RCC 7860 (cell line): ENCODE measurements around the gene HBZ.
"Not testable (repeated sequence)": the region's sequence is repeated elsewhere in the genome, so short reads cannot be mapped to it uniquely, and the experiment has no call there.

Source experiments
- DNase-seq: peaks from one replicate; pipeline ENCODE4 v3.0.0-alpha.2; 2015; ENCODE audit warnings: low spot score
- FAIRE-seq: peaks from 2 replicates; lab custom pipeline; 2012; peaks lifted over from hg19 to GRCh38; lab: Jason Lieb, UNC

HBZ gene

GRCh38 chr16:152141-153128, at the start of gene HBZ:
HBZ (plus strand) TSS chr16:152644; CDS start chr16:152910, 266 bp downstream.
- DNase-seq (no peak), FAIRE-seq (no peak)

GRCh38 chr16:104355-104754, 48.1 kb upstream of the HBZ start:
- FAIRE-seq: no peak
- no peak for DNase-seq

GRCh38 chr16:104928-105327, 47.5 kb upstream of the HBZ start:
- FAIRE-seq: no peak

GRCh38 chr16:105521-105920, 46.9 kb upstream of the HBZ start:
- FAIRE-seq: no peak
- no peak for DNase-seq

More at GRCh38 chr16:104928-105327, 47.5 kb upstream of the HBZ start:
- no peak for DNase-seq

- DNase-seq: peak; percentile 57
Observed at GRCh38 chr16:106623-107324, 45.7 kb upstream of the HBZ start.

GRCh38 chr16:112153-112840, 40.1 kb upstream of the HBZ start:
- FAIRE-seq (no peak), DNase-seq (no peak)

More at GRCh38 chr16:106623-107324, 45.7 kb upstream of the HBZ start:
- FAIRE-seq: no peak

- FAIRE-seq (no peak), DNase-seq (no peak)
Observed at GRCh38 chr16:114327-114726, 38.1 kb upstream of the HBZ start.

- FAIRE-seq: no peak
Observed at GRCh38 chr16:116015-116414, 36.4 kb upstream of the HBZ start.

GRCh38 chr16:117379-118365, 34.8 kb upstream of the HBZ start:
- no peak for FAIRE-seq
- DNase-seq: peak; percentile 36

More at GRCh38 chr16:116015-116414, 36.4 kb upstream of the HBZ start:
- no peak for DNase-seq

GRCh38 chr16:118857-119256, 33.6 kb upstream of the HBZ start:
- no peak for FAIRE-seq

GRCh38 chr16:119295-119694, 33.1 kb upstream of the HBZ start:
- DNase-seq (no peak), FAIRE-seq (no peak)

More at GRCh38 chr16:118857-119256, 33.6 kb upstream of the HBZ start:
- DNase-seq: no peak

- FAIRE-seq: no peak
Observed at GRCh38 chr16:119835-120491, 32.5 kb upstream of the HBZ start.

GRCh38 chr16:120756-121155, 31.7 kb upstream of the HBZ start:
- DNase-seq (no peak), FAIRE-seq (no peak)

More at GRCh38 chr16:119835-120491, 32.5 kb upstream of the HBZ start:
- no peak for DNase-seq

- DNase-seq (no peak), FAIRE-seq (no peak)
Observed at GRCh38 chr16:122361-122760, 30.1 kb upstream of the HBZ start.

- DNase-seq, FAIRE-seq: not testable (repeated sequence)
Observed at GRCh38 chr16:123558-124350, 28.7 kb upstream of the HBZ start.

GRCh38 chr16:125011-125410, 27.4 kb upstream of the HBZ start:
- FAIRE-seq (no peak), DNase-seq (no peak)

- FAIRE-seq (no peak), DNase-seq (no peak)
Observed at GRCh38 chr16:129075-129474, 23.4 kb upstream of the HBZ start.

GRCh38 chr16:130533-131173, 21.8 kb upstream of the HBZ start:
- FAIRE-seq: no peak
- no peak for DNase-seq
